ENCODE measurements around the gene RPTOR.

The RPTOR gene

DNA sequence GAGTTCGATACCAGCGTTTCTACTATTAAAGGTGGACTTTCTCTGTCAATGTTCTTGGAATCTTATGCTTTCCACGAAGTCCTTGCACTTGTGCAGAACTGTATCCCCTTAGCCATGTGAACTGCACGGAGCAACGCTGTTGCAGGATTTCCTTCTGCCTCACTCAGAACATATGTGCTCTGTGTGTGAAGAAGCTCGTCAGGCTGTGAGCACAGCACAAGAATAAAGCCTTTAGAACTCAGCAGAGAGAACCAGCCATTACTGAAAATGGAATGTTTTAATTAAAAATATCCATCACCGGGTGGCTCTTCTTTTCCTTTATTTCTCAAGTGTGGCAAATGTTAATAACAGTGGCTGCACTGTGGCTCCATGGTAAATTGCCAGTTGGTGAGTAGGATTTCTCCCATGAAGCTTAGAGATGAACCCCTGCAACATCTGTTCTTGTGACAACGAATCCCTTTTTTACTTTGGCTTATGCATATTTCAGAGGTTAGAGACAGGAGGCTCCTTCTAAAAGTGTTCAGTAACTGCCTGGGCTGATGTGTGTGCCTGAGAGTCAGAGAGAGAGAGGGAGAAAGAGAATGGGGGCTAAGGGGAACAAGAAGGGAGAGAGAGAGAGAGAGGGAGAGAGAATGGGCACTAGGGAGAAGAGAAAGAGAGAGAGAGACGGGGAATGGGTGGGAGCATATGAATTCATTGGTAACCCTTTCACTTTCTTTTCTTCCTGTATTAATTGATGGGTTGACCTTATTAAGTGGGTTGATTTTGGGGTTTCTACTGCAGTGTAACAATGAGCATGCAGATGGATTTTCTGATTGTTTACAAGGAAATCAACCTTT, 50.0 kb downstream of the RPTOR start:
- no peak for DNase-seq

GRCh38 chr17:80596760-80597608, 52.3 kb downstream of the RPTOR start:
- no peak for DNase-seq

DNA sequence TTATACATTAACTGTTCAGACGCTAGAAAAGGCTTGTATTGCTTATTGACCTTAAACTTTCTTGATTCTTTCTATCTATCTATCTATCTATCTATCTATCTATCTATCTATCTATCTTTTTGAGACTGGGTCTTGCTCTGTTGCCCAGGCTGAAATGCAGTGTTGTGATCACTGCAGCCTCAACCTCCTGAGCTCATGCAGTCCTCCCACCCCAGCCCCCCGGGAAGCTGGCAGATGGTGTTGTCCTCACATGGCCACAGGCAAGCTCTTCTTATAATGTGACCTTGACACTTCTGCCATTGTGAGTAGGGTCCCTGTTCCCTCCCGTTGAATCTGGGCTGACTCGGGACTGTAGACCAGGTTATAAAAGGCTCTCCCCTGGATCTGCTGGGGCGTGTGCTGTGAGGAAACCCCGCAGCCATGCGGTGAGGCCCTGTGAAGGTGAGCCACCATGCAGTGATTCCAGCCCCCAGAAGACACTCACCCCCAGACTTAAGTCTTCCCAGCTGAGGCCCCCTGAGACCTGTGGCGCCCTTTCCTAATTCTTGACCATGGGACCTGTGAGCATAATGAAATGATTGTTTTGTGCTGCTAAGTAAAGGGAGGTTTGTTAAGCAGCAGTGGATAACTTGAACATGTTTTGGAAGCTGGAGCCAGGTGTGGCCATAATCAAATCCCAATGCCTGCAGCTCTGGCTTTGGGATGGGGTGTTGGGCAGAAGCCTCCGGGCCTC, 54.3 kb downstream of the RPTOR start:
- DNase-seq = no peak

DNA sequence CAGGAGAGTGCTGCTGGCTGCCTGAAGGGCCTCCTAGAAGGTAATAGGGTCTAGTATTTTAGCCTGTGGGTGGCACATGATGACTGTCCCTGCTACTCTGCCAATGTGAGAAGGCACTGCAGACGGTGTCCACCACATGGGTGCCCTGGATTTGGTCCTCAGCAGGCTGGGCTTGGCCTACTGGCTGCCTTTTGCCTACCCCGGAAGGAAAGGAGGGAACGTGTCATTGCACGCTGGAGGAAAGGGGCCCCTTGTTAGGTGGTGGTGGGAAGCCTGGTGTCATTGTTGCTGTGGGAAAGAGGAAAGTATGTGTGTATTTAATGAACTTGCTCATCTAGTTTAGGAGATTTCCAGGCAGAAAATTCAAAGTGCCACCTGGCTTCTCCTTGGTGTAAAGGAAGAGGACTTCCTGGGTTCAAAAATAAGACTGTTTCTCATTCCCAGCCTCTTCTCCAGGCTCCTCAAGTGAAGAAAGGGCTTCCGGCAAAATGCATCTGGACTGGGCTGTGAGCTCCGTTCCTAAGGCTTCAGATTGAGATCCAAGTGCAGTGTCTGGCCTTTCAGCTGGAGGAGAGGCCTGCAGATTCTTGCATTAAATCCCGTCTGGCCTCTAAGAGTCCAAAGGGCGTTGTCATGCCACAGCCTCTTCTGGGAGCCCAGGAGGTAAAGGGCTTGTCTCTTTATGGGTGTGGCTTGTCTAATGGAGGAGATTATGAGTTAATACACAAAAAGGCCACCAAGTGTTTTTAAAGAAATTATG, 55.1 kb downstream of the RPTOR start:
- no peak for DNase-seq

DNA sequence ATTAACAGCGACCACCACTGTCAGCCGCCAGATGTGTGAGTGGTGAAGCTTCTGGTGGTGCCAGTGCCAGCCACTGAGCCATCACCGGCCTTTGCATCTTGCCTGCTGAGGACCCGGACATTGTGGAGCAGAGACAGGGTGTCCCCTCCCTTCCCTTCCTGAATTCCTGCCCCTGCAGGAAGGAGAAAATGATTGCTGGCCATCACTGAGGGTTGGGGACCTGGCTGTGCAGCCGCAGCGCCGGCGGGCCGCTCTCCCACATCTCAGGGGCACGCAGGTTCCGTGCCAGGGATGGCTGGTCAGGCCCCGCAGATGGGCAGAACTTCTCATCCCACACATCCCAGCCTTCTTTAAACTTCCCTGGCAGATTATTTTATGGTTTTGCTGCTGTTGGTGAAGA, 56.5 kb downstream of the RPTOR start:
- DNase-seq = no peak

DNA sequence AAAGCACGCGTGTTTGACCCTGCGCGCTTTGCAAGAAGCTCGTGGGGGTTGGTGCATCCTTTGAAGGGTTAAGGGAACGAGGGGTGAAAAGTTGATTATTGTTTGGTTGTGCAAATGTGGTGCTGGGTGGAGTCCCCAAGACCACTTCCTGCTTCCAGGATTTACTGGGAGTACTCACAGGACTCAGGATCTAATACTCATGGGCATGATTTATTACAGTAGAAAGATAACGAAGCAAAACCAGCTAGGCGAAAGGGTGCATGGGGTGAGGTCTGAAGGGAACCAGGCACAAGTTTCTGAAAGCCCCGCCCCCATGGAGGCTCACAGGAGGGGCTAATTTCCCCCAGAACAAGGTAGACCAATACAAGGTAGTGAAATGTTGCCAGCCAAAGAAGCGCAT, 58.8 kb downstream of the RPTOR start:
- DNase-seq = no peak

GRCh38 chr17:80604009-80604669, 59.5 kb downstream of the RPTOR start:
- DNase-seq = no peak

GRCh38 chr17:80604670-80605010, 60.0 kb downstream of the RPTOR start:
- DNase-seq = no peak

- DNase-seq = peak; percentile 16
These were observed 60.9 kb downstream of the RPTOR start for GRCh38 chr17:80605326-80606066.

- no peak for DNase-seq
These were observed 63.7 kb downstream of the RPTOR start for GRCh38 chr17:80608326-80608725.

DNA sequence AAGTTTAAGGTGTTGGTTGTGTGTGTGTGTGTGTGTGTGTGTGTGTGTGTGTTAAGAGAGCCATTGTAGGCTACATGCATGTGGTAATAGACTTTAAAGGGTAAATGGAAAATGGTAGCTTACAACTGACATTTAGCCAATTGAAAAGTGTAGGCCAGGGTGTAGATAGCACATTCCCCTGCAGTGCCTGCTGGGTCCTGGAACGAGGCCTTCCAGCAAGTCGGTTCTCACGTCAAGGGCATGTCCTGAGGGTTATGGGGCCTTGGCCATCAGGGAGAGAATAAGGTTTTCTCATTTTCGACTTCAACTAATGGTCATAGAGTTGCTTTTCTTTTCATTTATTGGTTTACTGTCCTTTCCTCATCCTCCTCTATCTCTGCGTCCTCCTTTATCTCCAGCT, 65.1 kb downstream of the RPTOR start:
- DNase-seq = no peak

DNA sequence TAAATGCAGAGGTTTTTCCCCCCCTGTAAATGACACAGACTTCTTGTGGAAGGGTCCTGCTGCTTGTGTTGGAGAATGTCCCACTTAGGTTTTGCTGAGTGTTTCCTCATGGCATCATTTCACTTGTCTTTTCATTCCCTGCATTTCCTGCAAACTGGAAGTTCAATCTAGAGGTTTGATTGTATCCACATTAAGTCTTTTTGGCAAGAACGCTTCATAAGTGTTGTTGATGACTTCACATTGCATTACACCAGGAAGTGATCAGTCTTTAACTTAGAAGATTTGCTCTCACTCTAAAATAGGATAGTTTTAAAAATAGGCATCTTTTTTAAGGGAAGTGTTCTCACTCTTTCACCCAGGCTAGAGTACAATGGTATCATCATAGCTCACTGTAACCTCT, 67.2 kb downstream of the RPTOR start:
- no peak for DNase-seq

DNA sequence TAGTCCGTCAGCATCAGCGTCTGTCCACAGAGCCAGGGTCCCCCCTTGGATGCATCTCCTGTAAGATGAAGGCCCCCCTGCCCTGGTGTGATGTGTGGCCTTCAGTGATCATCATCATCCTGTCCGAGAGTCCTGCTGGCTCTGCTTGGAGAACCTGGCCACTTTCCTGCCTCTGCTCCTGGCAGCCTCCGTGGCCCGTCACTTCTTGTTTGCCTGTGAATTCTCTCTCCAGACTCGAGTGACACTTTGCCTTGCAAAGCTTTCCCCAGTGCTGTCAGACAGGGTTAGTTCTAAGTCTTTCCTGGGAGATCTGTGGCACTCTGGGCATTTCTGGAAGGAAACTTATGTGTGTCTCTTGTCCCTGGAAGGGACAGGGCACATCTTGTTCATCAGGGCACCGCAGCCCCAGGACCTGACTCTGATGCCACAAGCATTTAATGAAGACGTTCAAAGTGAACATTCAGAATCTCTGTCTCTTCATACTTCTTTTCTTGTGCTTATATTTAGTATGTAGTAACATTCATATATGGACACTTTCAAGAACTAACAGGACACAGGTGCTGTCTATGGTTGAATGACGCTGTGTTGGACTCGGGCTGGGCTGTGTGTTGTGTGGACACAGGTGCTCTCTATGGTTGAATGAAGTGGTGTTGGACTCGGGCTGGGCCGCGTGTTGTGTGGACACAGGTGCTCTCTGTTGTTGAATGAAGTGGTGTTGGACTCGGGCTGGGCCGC, 68.5 kb downstream of the RPTOR start:
- DNase-seq = no peak

GRCh38 chr17:80613732-80614071, 69.1 kb downstream of the RPTOR start:
- DNase-seq = no peak

DNA sequence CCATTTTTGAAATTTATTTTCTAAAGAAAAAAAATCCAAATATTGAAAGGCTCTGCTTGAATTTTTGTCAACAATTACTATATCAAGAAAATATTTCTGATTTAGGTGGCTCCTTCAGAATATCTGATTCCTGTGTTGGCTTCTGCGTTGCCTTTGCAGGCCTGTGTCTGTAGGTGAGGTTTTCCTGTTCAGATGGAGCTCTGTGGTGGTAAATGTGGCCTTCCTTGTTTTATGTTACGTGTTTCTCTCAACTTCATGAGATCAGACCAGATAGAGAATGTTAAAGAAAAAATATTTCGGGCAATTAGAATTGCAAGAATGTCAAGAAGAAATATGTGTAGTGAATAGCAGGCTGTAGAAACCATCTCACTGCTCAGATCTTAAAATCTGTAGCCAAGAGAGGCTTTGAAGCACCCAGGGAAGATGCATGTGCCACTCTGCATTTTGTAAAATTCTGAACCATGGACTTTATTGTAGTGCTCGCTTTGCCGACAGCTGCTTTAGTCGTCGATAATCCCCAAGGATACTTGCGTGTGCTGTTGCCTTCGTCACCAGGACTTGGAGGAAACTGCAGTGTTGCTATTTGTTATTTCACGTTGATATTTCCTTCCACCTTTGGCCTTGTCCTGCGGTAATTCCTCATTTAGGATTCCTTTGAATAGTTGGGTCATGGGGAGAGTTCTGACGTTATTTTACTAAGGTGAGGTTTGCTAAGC, 69.9 kb downstream of the RPTOR start:
- no peak for DNase-seq

DNA sequence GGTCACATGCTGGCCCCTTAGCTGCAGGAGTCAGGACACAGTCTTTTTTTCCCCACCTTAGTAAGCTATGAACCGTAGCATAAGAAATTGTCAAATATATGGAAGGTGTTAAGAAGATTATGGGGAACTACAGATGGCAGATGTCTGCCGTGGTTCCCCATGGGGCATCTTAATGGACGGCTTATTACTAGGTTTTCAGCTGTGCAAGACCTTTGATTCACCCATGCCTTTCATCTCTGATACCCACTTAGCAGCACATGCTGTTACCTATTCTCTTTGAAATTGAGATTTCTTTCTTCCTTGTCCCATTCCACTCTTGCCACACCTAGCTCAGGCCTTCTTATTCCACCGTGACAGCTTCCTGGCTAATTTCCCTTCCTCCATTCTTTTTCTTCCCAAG, 70.7 kb downstream of the RPTOR start:
- DNase-seq = no peak

GRCh38 chr17:80616705-80617104, 72.1 kb downstream of the RPTOR start:
- no peak for DNase-seq

GRCh38 chr17:80618304-80618703, 73.7 kb downstream of the RPTOR start:
- no peak for DNase-seq

GRCh38 chr17:80619535-80620235, 75.0 kb downstream of the RPTOR start:
- DNase-seq = no peak
